GM12874 (cell line): ENCODE results near the gene ARHGEF28.

Experiments
- TF ChIP-seq, protein P1 (sequence below): IDR thresholded peaks from 2 replicates; pipeline ENCODE4 v1.5.1; 2011; ENCODE audit warnings: low read depth, mild to moderate bottlenecking, control low read depth, low read length, moderate library complexity; ENCODE audit not compliant: insufficient read depth

The ARHGEF28 gene

DNA sequence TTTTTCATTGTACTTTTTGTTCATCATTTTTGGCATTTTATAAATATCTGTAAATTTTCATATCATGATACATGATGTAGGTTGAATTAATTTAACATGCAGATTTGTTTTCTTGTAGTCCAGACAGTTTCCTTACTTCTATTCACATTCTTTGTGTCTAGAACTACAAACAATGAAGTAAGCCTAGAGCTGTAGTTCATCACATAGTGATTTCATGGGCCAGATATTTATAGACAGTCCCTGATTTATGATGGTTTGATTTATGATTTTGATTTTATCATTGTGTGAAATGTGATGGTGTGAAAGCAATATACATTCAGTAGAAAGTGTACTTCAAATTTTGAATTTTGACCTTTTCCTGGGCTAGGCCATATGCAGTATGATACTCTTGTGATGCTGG is 139.0 kb downstream of the ARHGEF28 start:
- TF ChIP-seq, protein P1, sequence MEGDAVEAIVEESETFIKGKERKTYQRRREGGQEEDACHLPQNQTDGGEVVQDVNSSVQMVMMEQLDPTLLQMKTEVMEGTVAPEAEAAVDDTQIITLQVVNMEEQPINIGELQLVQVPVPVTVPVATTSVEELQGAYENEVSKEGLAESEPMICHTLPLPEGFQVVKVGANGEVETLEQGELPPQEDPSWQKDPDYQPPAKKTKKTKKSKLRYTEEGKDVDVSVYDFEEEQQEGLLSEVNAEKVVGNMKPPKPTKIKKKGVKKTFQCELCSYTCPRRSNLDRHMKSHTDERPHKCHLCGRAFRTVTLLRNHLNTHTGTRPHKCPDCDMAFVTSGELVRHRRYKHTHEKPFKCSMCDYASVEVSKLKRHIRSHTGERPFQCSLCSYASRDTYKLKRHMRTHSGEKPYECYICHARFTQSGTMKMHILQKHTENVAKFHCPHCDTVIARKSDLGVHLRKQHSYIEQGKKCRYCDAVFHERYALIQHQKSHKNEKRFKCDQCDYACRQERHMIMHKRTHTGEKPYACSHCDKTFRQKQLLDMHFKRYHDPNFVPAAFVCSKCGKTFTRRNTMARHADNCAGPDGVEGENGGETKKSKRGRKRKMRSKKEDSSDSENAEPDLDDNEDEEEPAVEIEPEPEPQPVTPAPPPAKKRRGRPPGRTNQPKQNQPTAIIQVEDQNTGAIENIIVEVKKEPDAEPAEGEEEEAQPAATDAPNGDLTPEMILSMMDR = no peak

GRCh38 chr5:73766902-73767301 is 140.9 kb downstream of the ARHGEF28 start:
- TF ChIP-seq, protein P1 = no peak

- TF ChIP-seq, protein P1 = no peak
Observed at GRCh38 chr5:73770172-73771025, 144.4 kb downstream of the ARHGEF28 start.

DNA sequence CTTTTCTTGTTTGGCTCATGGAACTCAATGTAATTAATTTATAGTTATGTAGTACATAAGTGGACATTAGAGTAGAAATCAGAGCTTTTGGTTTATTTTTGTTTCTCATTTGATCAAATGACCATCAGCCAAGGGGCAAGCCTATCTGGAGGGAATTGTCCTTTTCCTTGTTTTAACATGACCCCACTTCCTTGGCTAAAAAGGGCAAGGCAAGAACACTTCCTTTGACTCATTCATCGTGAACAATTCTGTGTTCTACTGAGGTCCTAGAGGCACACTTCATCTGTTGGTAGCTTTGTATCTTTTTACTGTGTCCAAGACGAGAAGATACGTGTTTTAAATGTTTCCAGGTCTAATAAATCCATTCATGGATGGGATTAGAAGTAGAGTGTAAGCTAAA is 148.9 kb downstream of the ARHGEF28 start:
- TF ChIP-seq, protein P1 = no peak

GRCh38 chr5:73776405-73776804 is 150.4 kb downstream of the ARHGEF28 start:
- TF ChIP-seq, protein P1 = no peak

DNA sequence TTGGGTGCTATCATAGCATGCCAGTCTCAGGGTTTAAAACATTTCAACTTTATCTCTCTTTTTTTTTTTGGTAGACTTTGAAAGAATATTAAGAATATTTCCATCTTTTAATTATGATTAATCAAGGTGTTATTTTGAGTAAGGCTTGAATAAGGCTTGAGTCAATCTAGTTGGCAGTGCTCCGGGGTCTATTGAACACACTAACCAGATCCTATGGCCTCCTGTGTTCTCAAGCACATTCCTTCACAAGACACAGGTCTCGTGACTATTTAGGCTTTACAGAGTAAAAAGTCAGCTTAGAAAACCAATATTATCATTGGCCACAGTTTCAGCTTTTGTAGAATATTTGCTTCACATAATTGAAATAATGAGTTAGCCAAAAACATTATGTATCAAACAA is 151.2 kb downstream of the ARHGEF28 start:
- TF ChIP-seq, protein P1 = no peak

DNA sequence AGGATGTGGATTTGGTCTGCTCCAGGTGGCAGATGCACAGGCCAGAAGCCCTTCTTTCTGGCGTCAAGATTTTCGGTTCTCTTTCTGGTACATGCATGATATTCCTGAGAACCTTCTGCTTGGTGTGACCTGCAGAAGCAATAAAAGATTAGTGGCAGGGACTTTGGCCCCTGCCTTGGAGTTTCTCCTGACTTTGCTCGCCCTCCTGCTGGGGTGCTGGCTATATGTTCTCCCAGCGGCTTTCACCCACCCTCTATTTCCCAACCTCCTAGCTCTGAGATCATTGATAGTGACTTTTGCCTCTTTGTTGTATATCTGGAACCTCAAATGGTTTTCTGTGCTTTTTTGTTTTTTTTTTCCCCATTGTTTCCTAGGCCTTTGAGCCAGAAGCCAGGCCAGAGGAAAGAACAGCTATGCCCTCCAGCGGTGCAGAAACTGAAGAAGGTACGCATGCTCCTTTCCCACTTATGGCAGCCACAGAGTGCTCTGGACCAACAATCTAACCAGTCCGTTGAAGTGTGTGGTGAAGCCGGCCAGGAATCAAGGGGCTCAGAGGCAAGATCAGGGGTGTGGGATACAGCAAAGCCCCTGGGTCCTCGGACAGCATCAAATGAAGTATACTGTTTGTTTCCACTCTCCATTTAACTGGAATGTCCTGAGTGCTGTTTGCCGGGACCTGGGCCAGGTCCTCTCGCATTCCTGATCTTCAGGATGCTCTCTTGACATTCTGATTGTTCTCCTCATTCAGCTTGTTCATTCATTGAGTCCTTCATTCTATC is 154.5 kb downstream of the ARHGEF28 start:
- TF ChIP-seq, protein P1 = no peak
